Choroid plexus epithelial cell (primary cell): ENCODE data around the gene ADCYAP1.

Experiments used
- DNase-seq: peaks from one replicate; pipeline ENCODE4 v3.0.0-alpha.2; 2010; ENCODE audit warnings: low read depth
- H3K4me3 ChIP-seq: 2 replicates; pipeline ENCODE4 v1.5.1; 2011; ENCODE audit warnings: low read depth, mild to moderate bottlenecking, control low read depth, low read length, moderate library complexity
- TF ChIP-seq, protein P1 (sequence below): conservative IDR thresholded peaks from 2 replicates; pipeline ENCODE4 v1.5.1; 2011; ENCODE audit warnings: low read depth, mild to moderate bottlenecking, control low read depth, inconsistent platforms, low read length, moderate library complexity

Gene ADCYAP1

GRCh38 chr18:939958-940357, 35.3 kb downstream of the ADCYAP1 start:
- no peak for DNase-seq
- no peak overlapping the region for H3K4me3 ChIP-seq
- TF ChIP-seq, protein P1, sequence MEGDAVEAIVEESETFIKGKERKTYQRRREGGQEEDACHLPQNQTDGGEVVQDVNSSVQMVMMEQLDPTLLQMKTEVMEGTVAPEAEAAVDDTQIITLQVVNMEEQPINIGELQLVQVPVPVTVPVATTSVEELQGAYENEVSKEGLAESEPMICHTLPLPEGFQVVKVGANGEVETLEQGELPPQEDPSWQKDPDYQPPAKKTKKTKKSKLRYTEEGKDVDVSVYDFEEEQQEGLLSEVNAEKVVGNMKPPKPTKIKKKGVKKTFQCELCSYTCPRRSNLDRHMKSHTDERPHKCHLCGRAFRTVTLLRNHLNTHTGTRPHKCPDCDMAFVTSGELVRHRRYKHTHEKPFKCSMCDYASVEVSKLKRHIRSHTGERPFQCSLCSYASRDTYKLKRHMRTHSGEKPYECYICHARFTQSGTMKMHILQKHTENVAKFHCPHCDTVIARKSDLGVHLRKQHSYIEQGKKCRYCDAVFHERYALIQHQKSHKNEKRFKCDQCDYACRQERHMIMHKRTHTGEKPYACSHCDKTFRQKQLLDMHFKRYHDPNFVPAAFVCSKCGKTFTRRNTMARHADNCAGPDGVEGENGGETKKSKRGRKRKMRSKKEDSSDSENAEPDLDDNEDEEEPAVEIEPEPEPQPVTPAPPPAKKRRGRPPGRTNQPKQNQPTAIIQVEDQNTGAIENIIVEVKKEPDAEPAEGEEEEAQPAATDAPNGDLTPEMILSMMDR, result no peak

DNA sequence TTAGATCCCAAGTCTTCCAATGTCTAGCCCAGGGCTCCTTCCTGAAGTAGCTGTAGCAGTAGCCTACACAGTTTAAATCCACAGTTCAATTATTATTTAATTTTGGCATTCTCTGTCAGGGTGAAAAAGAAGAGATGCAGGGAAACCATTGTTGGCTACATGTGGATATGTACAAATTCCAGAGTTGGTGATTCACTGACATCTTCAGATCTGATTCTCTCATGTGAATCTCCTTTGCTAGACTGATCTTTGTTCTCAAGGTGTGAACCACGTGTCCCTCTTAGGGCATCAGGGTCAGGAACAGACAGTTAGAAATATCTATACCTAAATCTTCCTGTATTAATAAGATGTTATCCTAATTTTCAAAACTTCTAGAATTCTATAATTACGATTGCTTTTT, 36.7 kb downstream of the ADCYAP1 start:
- TF ChIP-seq, protein P1, result no peak
- H3K4me3 ChIP-seq, result no peak overlapping the region
- DNase-seq, result no peak

GRCh38 chr18:944440-944839, 39.8 kb downstream of the ADCYAP1 start:
- TF ChIP-seq, protein P1, result no peak
- DNase-seq, result peak; percentile 61
- H3K4me3 ChIP-seq, result no peak overlapping the region

DNA sequence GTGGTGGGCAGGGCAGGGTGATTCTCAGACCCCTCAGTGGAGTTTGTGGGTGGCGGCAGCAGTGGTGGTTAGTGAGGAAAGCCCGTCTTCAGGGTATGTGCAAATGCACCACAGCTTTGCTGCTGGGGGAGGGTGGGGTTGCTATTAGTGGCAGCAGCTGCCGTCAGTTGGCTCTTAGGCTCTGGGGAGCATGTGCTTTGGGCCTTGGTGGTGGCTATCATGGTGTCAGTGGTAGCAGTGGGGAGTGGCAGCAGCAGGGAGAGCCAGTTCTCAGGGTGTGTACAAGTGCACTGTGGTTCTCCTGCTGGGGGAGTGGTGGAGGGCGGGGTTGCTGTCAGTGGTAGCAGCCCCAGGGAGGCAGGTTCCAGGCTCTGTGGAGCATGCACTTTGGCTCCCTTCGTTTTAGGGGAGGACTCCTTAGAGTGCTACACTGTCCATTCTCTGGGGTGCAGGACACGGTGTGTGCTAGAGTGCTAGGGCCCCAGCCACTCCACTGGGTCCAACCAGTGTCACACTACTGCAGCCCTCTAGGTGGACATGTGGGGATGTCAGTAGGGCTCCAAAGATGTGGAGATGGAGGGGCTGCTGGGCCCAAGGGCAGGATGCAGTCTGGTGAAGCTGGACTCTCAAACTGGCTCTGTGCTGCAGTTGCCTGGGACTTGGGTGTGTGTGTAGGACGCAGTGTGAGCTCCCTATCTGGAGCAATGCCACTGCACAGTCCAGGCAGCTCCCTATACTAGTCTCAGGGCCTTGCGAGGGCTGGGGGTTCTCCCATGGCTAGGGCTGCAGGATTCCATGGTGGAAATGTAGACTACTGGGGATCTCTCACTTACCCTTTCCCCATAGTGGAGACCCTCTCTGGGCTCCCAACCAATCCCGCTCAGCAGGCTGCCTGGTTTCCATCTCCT, 45.3 kb downstream of the ADCYAP1 start:
- no peak for DNase-seq
- H3K4me3 ChIP-seq, result no peak overlapping the region
- TF ChIP-seq, protein P1, result no peak

DNA sequence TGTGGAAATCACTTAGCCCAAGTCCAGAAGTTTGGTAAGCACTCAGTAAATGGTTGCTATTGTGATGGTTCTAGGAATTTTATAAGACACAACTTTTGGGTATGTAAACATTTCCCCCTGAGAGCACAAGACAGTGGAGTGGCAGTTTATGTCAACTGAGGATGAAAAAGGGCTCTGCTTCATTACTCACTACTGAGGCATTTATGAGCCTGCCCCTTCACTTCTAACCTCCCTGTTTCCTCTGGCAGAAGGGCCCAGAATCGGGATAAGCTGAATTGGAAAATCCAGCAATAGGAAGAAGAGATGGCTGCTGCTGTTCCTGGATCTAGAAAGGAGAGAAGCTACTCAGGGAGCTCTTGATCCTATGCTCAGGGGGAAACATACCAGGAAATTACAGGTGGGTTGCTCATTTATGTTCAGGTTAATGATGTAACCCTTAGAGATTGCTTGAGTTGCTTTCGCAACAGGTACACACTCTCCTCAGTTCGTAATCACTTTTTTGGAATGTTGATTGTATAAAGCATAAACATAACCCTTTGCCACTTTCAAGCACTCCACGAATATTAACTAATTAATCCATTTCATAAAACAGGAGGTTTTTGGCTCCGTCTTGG, 46.3 kb downstream of the ADCYAP1 start:
- DNase-seq, result no peak
- H3K4me3 ChIP-seq, result no peak overlapping the region
- TF ChIP-seq, protein P1, result no peak

GRCh38 chr18:955384-956066, 50.9 kb downstream of the ADCYAP1 start:
- no peak overlapping the region for H3K4me3 ChIP-seq
- no peak for DNase-seq
- TF ChIP-seq, protein P1, result no peak
